HepG2 (cell line): Measurements from ENCODE around the gene PLCL1.

Experiments
- CTCF ChIP-seq: sonication (generic); formaldehyde crosslinking; IDR thresholded peaks from 2 replicates; pipeline ENCODE4 v1.5.0; 2020; ENCODE audit warnings: mild to moderate bottlenecking, missing genetic modification reagents, moderate library complexity
- EP300 ChIP-seq, 3 experiments: sonication (generic) in 1 of 3; formaldehyde crosslinking in 1 of 3; IDR thresholded peaks; 2 replicates each; pipeline versions ENCODE4 v1.5.1 to v1.6.1; 2011 to 2020; ENCODE audit warnings: low read depth in 2 of 3, low read length in 2 of 3, borderline replicate concordance in 1 of 3, improper control_type of control experiment in 1 of 3, mild to moderate bottlenecking in 1 of 3, missing genetic modification reagents in 1 of 3, moderate library complexity in 1 of 3
- LCORL ChIP-seq, 2 experiments: fragments of 450-650 bp in 1 of 2; sonication (generic) in 1 of 2; formaldehyde crosslinking in 1 of 2; IDR thresholded peaks; 2 replicates each; pipeline versions ENCODE4 v1.5.0 to v1.6.1; 2017 to 2020; ENCODE audit warnings: antibody characterized with exemption in 1 of 2, missing genetic modification reagents in 1 of 2
- NR3C1 ChIP-seq: sonication (generic); formaldehyde crosslinking; IDR thresholded peaks from 2 replicates; pipeline ENCODE4 v1.4.0; 2020; ENCODE audit warnings: missing genetic modification reagents
- POLR2AphosphoS5 ChIP-seq: IDR thresholded peaks from 2 replicates; pipeline ENCODE4 v1.6.1; 2012; ENCODE audit warnings: low read depth, low read length
- SMYD3 ChIP-seq: sonication (generic); formaldehyde crosslinking; IDR thresholded peaks from 2 replicates; pipeline ENCODE4 v1.8.1; 2023; ENCODE audit warnings: mild to moderate bottlenecking, missing genetic modification reagents
- SRY ChIP-seq: sonication (generic); formaldehyde crosslinking; IDR thresholded peaks from 2 replicates; pipeline ENCODE4 v1.8.0; 2022; ENCODE audit warnings: mild to moderate bottlenecking, missing genetic modification reagents
- TAF1 ChIP-seq: sonication (generic); formaldehyde crosslinking; IDR thresholded peaks from 2 replicates; pipeline ENCODE4 v1.4.0; 2020; ENCODE audit warnings: missing genetic modification reagents
- ZHX1 ChIP-seq: sonication (generic); formaldehyde crosslinking; IDR thresholded peaks from 2 replicates; pipeline ENCODE4 v1.8.1; 2022; ENCODE audit warnings: low read depth, mild to moderate bottlenecking, missing genetic modification reagents
- ZNF143 ChIP-seq: sonication (generic); formaldehyde crosslinking; IDR thresholded peaks from 2 replicates; pipeline ENCODE4 v1.4.0; 2020; ENCODE audit warnings: missing genetic modification reagents
- ZNF629 ChIP-seq: sonication (generic); formaldehyde crosslinking; conservative IDR thresholded peaks from 2 replicates; pipeline ENCODE4 v1.5.0; 2020; ENCODE audit warnings: missing genetic modification reagents
- TF ChIP-seq, protein P1 (sequence below): sonication (generic); formaldehyde crosslinking; IDR thresholded peaks from 2 replicates; pipeline ENCODE4 v1.8.0; 2023; ENCODE audit warnings: mild to moderate bottlenecking, missing genetic modification reagents
- TF ChIP-seq, protein P2 (sequence below): sonication (generic); formaldehyde crosslinking; IDR thresholded peaks from 2 replicates; pipeline ENCODE4 v1.8.1; 2022; ENCODE audit warnings: mild to moderate bottlenecking, missing genetic modification reagents

- TF ChIP-seq, protein P1, sequence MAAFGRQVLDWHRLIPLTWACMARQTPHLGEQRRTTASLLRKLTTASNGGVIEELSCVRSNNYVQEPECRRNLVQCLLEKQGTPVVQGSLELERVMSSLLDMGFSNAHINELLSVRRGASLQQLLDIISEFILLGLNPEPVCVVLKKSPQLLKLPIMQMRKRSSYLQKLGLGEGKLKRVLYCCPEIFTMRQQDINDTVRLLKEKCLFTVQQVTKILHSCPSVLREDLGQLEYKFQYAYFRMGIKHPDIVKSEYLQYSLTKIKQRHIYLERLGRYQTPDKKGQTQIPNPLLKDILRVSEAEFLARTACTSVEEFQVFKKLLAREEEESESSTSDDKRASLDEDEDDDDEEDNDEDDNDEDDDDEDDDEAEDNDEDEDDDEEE (CRISPR knock-in tag): no peak
- TF ChIP-seq POLR2AphosphoS5 (no peak), NR3C1 (CRISPR knock-in tag) (no peak), SRY (CRISPR knock-in tag) (no peak), ZNF629 (CRISPR knock-in tag) (no peak), CTCF (CRISPR knock-in tag) (no peak), SMYD3 (no peak), ZHX1 (CRISPR knock-in tag) (no peak), EP300 (IDR thresholded peaks at IDR 0.05; ENCODE audit: low read depth in 2 of 2, low read length in 2 of 2) (no peak), EP300 (CRISPR knock-in tag; IDR thresholded peaks at IDR 0.05; ENCODE audit: borderline replicate concordance) (no peak), TAF1 (no peak), LCORL (IDR thresholded peaks at IDR 0.05) (no peak), LCORL (CRISPR knock-in tag; IDR thresholded peaks at IDR 0.05) (no peak), ZNF143 (CRISPR knock-in tag) (no peak)
- TF ChIP-seq, protein P2, sequence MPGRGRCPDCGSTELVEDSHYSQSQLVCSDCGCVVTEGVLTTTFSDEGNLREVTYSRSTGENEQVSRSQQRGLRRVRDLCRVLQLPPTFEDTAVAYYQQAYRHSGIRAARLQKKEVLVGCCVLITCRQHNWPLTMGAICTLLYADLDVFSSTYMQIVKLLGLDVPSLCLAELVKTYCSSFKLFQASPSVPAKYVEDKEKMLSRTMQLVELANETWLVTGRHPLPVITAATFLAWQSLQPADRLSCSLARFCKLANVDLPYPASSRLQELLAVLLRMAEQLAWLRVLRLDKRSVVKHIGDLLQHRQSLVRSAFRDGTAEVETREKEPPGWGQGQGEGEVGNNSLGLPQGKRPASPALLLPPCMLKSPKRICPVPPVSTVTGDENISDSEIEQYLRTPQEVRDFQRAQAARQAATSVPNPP: no peak
Measured at GRCh38 chr2:198096965-198097364, 292.6 kb downstream of the PLCL1 start.
